Fibroblast of peridontal ligament (primary cell): ENCODE data around the gene MBD1.
"Not testable (repeated sequence)": the region's sequence is repeated elsewhere in the genome, so short reads cannot be mapped to it uniquely, and the experiment has no call there.

ENCODE experiments used
- DNase-seq: peaks from one replicate; pipeline ENCODE4 v3.0.0-alpha.2; 2010; ENCODE audit errors: extremely low read depth

Gene MBD1

GRCh38 chr18:50293039-50293438 lies 11.7 kb upstream of the MBD1 start:
- no peak for DNase-seq

GRCh38 chr18:50289108-50289443 lies 7.8 kb upstream of the MBD1 start:
- no peak for DNase-seq

GRCh38 chr18:50288348-50289107 lies 7.2 kb upstream of the MBD1 start:
- DNase-seq, result not testable (repeated sequence)

- DNase-seq, result peak; percentile 100
Measured at GRCh38 chr18:50287441-50288347, 6.4 kb upstream of the MBD1 start, which contains the start of gene CXXC1. CXXC1 (minus strand) TSS chr18:50287692; CDS start chr18:50287589, 103 bp downstream.

GRCh38 chr18:50287028-50287440 lies 5.7 kb upstream of the MBD1 start:
- no peak for DNase-seq

GRCh38 chr18:50286391-50287027 lies 5.2 kb upstream of the MBD1 start:
- DNase-seq, result no peak

- no peak for DNase-seq
Measured at GRCh38 chr18:50285631-50286321, 4.5 kb upstream of the MBD1 start.

GRCh38 chr18:50285071-50285470 lies 3.7 kb upstream of the MBD1 start:
- no peak for DNase-seq

GRCh38 chr18:50284255-50284885 lies 3.0 kb upstream of the MBD1 start:
- DNase-seq, result no peak

- no peak for DNase-seq
Measured at GRCh38 chr18:50283469-50284209, 2.3 kb upstream of the MBD1 start.

GRCh38 chr18:50282521-50283335 lies 1.4 kb upstream of the MBD1 start:
- no peak for DNase-seq

- no peak for DNase-seq
Measured at GRCh38 chr18:50281972-50282520, 723 bp upstream of the MBD1 start.

- no peak for DNase-seq
Measured at GRCh38 chr18:50280707-50281294, 522 bp downstream of the MBD1 start.

- no peak for DNase-seq
Measured at GRCh38 chr18:50279752-50280151, 1.6 kb downstream of the MBD1 start.

GRCh38 chr18:50277942-50278341 lies 3.4 kb downstream of the MBD1 start:
- DNase-seq, result no peak

GRCh38 chr18:50276452-50276851 lies 4.9 kb downstream of the MBD1 start:
- DNase-seq, result no peak

GRCh38 chr18:50275503-50276036 lies 5.8 kb downstream of the MBD1 start:
- DNase-seq, result no peak

GRCh38 chr18:50274941-50275340 lies 6.4 kb downstream of the MBD1 start:
- DNase-seq, result no peak

GRCh38 chr18:50274044-50274442 lies 7.3 kb downstream of the MBD1 start:
- DNase-seq, result no peak
